Heart right ventricle (tissue), 16 donors: ENCODE results near the gene CCDC92. TPM values are rescaled to one million over a fixed set of nuclear protein-coding genes. Genes with fewer than 3 reads are reported as not detected.

Experiments
- ATAC-seq, 8 donors: fragments of 200-7000 bp; cut with Tn5 transposase; one replicate each; pipeline ENCODE4 v1.9.1; 2020; ENCODE audit warnings: mild to moderate bottlenecking in 8 of 8, moderate library complexity in 8 of 8, moderate number of reproducible peaks in 1 of 8
- DNase-seq, 2 donors: peaks; one replicate each; pipeline ENCODE4 v3.0.0-alpha.2; 2020
- H3K27ac ChIP-seq, 10 donors: fragments of 200-600 bp; sonication (generic) in 2 of 10; one replicate each; pipeline versions ENCODE4 v1.5.0 to v1.8.0; 2020 to 2022; ENCODE audit warnings: mild to moderate bottlenecking in 3 of 10
- H3K27me3 ChIP-seq, 7 donors: fragments of 200-600 bp; one replicate each; pipeline ENCODE4 v1.8.0; 2021 to 2022; ENCODE audit warnings: mild to moderate bottlenecking in 2 of 7
- H3K36me3 ChIP-seq, 9 donors: fragments of 200-600 bp; sonication (generic) in 1 of 9; one replicate each; pipeline versions ENCODE4 v1.5.0 to v1.8.0; 2020 to 2022; ENCODE audit warnings: mild to moderate bottlenecking in 2 of 9
- H3K4me1 ChIP-seq, 9 donors: fragments of 200-600 bp; sonication (generic) in 1 of 9; one replicate each; pipeline versions ENCODE4 v1.5.0 to v1.8.0; 2020 to 2022; ENCODE audit warnings: mild to moderate bottlenecking in 4 of 9
- H3K4me3 ChIP-seq, 10 donors: fragments of 200-600 bp; sonication (generic) in 2 of 10; one replicate each; pipeline versions ENCODE4 v1.5.0 to v1.8.0; 2020 to 2022; ENCODE audit warnings: mild to moderate bottlenecking in 7 of 10, moderate library complexity in 2 of 10
- H3K9me3 ChIP-seq, 11 donors: fragments of 200-600 bp in 10 of 11; sonication (generic) in 2 of 11; one replicate each; pipeline versions ENCODE4 v1.5.0 to v1.8.0; 2013 to 2022; ENCODE audit warnings: mild to moderate bottlenecking in 2 of 11, control low read depth in 1 of 11, moderate library complexity in 1 of 11
- CTCF ChIP-seq, 9 donors: fragments of 200-600 bp; sonication (generic) in 2 of 9; IDR thresholded peaks; one replicate each; pipeline versions ENCODE4 v1.5.0 to v1.8.0; 2021 to 2022; ENCODE audit warnings: antibody characterized with exemption in 9 of 9, mild to moderate bottlenecking in 5 of 9, moderate library complexity in 1 of 9
- WGBS, 2 donors: extraction: QIAGEN DNeasy Blood & Tissue Kit; methylation state at CpG; one replicate each; pipeline ENCODE4 v1.1.7; 2013; ENCODE audit warnings: inconsistent platforms in 1 of 2; 5-methylcytosine and 5-hydroxymethylcytosine counted together
- intact Hi-C, 10 donors: fragments of 100-400 bp; cut with DNase I; formaldehyde crosslinking; loops; one replicate each; pipeline versions ENCODE4 v1.11.1 to v1.14.2; 2022
- polyA plus RNA-seq, 2 donors: library from polyadenylated mRNA; stranded (reverse); fragments of 200-250 nt; gene quantifications; one replicate each; pipeline ENCODE4 v1.2.3, GENCODE V29; 2013
- total RNA-seq, 10 donors: library from RNA; stranded (reverse); fragmentation: NEBNext Ultra II Directional in 3 of 10; extraction: Animal tissue kit (Norgen Biotek cat#: 25700) in 3 of 10; gene quantifications; one replicate each; pipeline versions ENCODE4 v1.2.1 to v1.2.4, GENCODE V29; 2021 to 2023
- donor health status: Arrhythmogenic right ventricular cardiomyopathy.
- donor health status: ischemic (EF 13 %, LVEDD 7.1; RV severe dilation, severe dysfunction).
- donor health status: healthy with polysubstance abuse.
- donor health status: DM: no; HTN: yes; CAD: no.
- donor health status: DM: no; HTN: no; CAD: no.
- donor health status: ischemic (EF 25% LVEDD 6.9; RV normal size, moderate dysfunction).
- donor health status: ischemic (EF 25% LVEDD 5.7; RV mildly dilated, moderate dysfunction).
- donor health status: healthy.
- donor health status: DM: yes; HTN: yes; CAD: no.
- donor health status: Ischemic cardiomyopathy.
- donor health status: ischemic (EF 35%, LVEDD 5.7; RV mildly dilated, moderate dysfunction).
- donor health status: nonischemic (EF 11% LVEDD 7.7; RV severe dilation, severe dysfunction).
- donor health status: DM: yes; HTN: yes; CAD: no.
- donor health status: PGD.
- donor health status: ischemic (EF 29% LVEDD 5.4; RV normal size, mild dysfunction).
- donor health status: nonischemic (EF 23%, LVEDD 6.1; RV moderate dilation, normal function).

Gene CCDC92
- total and polyA plus RNA-seq, 12 donors = 38.5 to 77.1 (median 56.5) TPM

- intact Hi-C loops = no loop called here
- H3K4me1 ChIP-seq = peaks cover 20 to 94% (median 51%) of the 10 kb centered on the region in 9 donors
- DNase-seq (no peak), ATAC-seq (no peak)
- WGBS, 2 donors = 91 to 95% methylated on average over 2 of the region's 2 CpGs
- H3K9me3 ChIP-seq = no peaks in the 10 kb centered on the region
- H3K27me3 ChIP-seq = no peaks in the 10 kb centered on the region
- H3K4me3 ChIP-seq = no peak overlapping the region
- TF ChIP-seq CTCF (IDR thresholded peaks at IDR 0.05) = no peak
- peak overlapping the region in 3 of 10 donors; percentile 19 to 64 (median 52) for H3K27ac ChIP-seq
- H3K36me3 ChIP-seq = peaks cover 0 to 66% (median 4%) of the 10 kb centered on the region in 9 donors
These were observed 18.8 kb upstream of the CCDC92 start for GRCh38 chr12:123991372-123991951.

- intact Hi-C loops = no loop called here
- Histone ChIP-seq H3K27me3 (no peaks in the 10 kb centered on the region), H3K36me3 (peaks cover 0 to 66% (median 4%) of the 10 kb centered on the region in 9 donors), H3K27ac (peak overlapping the region in 8 of 10 donors; percentile 5 to 65 (median 54)), H3K4me3 (no peak overlapping the region), H3K4me1 (peaks cover 20 to 94% (median 54%) of the 10 kb centered on the region in 9 donors), H3K9me3 (no peaks in the 10 kb centered on the region)
- ATAC-seq (peak in 6 of 8 donors; percentile 22 to 71 (median 50)), DNase-seq (peak in 1 of 2 donors; percentile 31)
- WGBS, 2 donors = 49 to 52% methylated on average over 4 of the region's 4 CpGs
- no peak for TF ChIP-seq CTCF (IDR thresholded peaks at IDR 0.05)
These were observed 17.9 kb upstream of the CCDC92 start for GRCh38 chr12:123990511-123990910.

- WGBS, 2 donors = 36 to 46% methylated on average over 1 of the region's 1 CpG
- intact Hi-C loops = loop anchor here in 6 of 10 donors (5.0 to 10.0 kb wide), 5 partner anchors 43 to 275 kb away; partner anchors contain the start of gene ATP6V0A2 (in 1 of the 6)
- no peak for DNase-seq
- no peaks in the 10 kb centered on the region for H3K9me3 ChIP-seq
- no peak for TF ChIP-seq CTCF (IDR thresholded peaks at IDR 0.05)
- peaks cover 0 to 66% (median 4%) of the 10 kb centered on the region in 9 donors for H3K36me3 ChIP-seq
- H3K27me3 ChIP-seq = no peaks in the 10 kb centered on the region
- peak in 5 of 8 donors; percentile 23 to 41 (median 32) for ATAC-seq
- H3K4me3 ChIP-seq = no peak overlapping the region
- H3K4me1 ChIP-seq = peaks cover 20 to 94% (median 47%) of the 10 kb centered on the region in 9 donors
- peak overlapping the region in 8 of 10 donors; percentile 2 to 65 (median 54) for H3K27ac ChIP-seq
These were observed 17.1 kb upstream of the CCDC92 start for GRCh38 chr12:123989753-123990152.

- H3K27me3 ChIP-seq = no peaks in the 10 kb centered on the region
- intact Hi-C loops = loop anchor here in 6 of 10 donors (5.0 to 10.0 kb wide), 5 partner anchors 43 to 274 kb away; partner anchors contain the start of gene ATP6V0A2 (in 1 of the 6)
- H3K4me3 ChIP-seq = no peak overlapping the region
- H3K27ac ChIP-seq = peak overlapping the region in 8 of 10 donors; percentile 2 to 65 (median 54)
- DNase-seq (no peak), ATAC-seq (no peak)
- 63 to 80% methylated on average over 5 of the region's 5 CpGs for WGBS, 2 donors
- H3K9me3 ChIP-seq = no peaks in the 10 kb centered on the region
- peaks cover 23 to 94% (median 51%) of the 10 kb centered on the region in 9 donors for H3K4me1 ChIP-seq
- H3K36me3 ChIP-seq = peaks cover 0 to 66% (median 4%) of the 10 kb centered on the region in 9 donors
- TF ChIP-seq CTCF (IDR thresholded peaks at IDR 0.05) = no peak
These were observed 16.5 kb upstream of the CCDC92 start for GRCh38 chr12:123989168-123989567.
